A673 (cell line): ENCODE measurements around the gene GALNT9. TPM values are rescaled to one million over a fixed set of nuclear protein-coding genes. Genes with fewer than 3 reads are reported as not detected.

Experiments
- BruUV-seq: library from RNA; stranded (reverse); fragments of 400-500 nt; replicated peaks from 2 replicates; lab custom pipeline; 2021; lab: Mats Ljungman, UMichigan
- CTCF ChIA-PET: fragments of 300-600 bp; sonication (Branson Sonifier 250); formaldehyde crosslinking; loops from one replicate; lab custom pipeline; 2022; ENCODE audit warnings: antibody characterized with exemption; lab: Charles Lee
- POLR2A ChIA-PET: fragments of 300-600 bp; sonication (Branson Sonifier 250); formaldehyde crosslinking; loops from one replicate; lab custom pipeline; 2022; ENCODE audit warnings: antibody characterized with exemption; ENCODE audit not compliant: low non-redundant PET; lab: Charles Lee
- DNase-seq: peaks from one replicate; pipeline ENCODE4 v3.0.0-alpha.2; 2015; ENCODE audit warnings: low spot score
- H3K27ac ChIP-seq: fragments of 200-600 bp; sonication (generic); 2 replicates; pipeline ENCODE4 v1.5.1; 2016; ENCODE audit warnings: mixed run types, low read depth, mild to moderate bottlenecking, mixed read lengths, antibody characterized with exemption, low read length; ENCODE audit not compliant: poor library complexity, severe bottlenecking
- H3K27me3 ChIP-seq: fragments of 200-600 bp; sonication (generic); replicated peaks from 2 replicates; pipeline ENCODE4 v1.6.1; 2017; ENCODE audit warnings: mixed run types, low read depth, mild to moderate bottlenecking, mixed read lengths, antibody characterized with exemption, low read length; ENCODE audit not compliant: insufficient read depth, poor library complexity
- H3K36me3 ChIP-seq: fragments of 200-600 bp; sonication (generic); 2 replicates; pipeline ENCODE4 v1.6.1; 2016; ENCODE audit warnings: mixed run types, mild to moderate bottlenecking, mixed read lengths, antibody characterized with exemption, low read length; ENCODE audit not compliant: insufficient read depth, poor library complexity, severe bottlenecking
- H3K4me1 ChIP-seq: fragments of 200-600 bp; sonication (generic); 2 replicates; pipeline ENCODE4 v1.6.1; 2017; ENCODE audit warnings: mixed run types, mild to moderate bottlenecking, mixed read lengths, antibody characterized with exemption, low read length; ENCODE audit not compliant: insufficient read depth, poor library complexity, severe bottlenecking
- H3K4me3 ChIP-seq: fragments of 200-600 bp; sonication (generic); 2 replicates; pipeline ENCODE4 v1.5.1; 2016; ENCODE audit warnings: low read depth, mixed run types, mild to moderate bottlenecking, mixed read lengths, low read length; ENCODE audit not compliant: poor library complexity, severe bottlenecking
- H3K9me3 ChIP-seq: fragments of 200-600 bp; sonication (generic); 2 replicates; pipeline ENCODE4 v1.6.1; 2016; ENCODE audit warnings: mixed run types, low read depth, mild to moderate bottlenecking, mixed read lengths, antibody characterized with exemption, low read length; ENCODE audit not compliant: poor library complexity, severe bottlenecking
- CTCF ChIP-seq: fragments of 300-800, 200-600 bp; sonication (generic); conservative IDR thresholded peaks from 2 replicates; pipeline ENCODE4 v1.5.1; 2017; ENCODE audit warnings: low read depth, mild to moderate bottlenecking, antibody characterized with exemption, low read length, moderate library complexity, mixed read lengths
- EZH2 ChIP-seq: fragments of 200-600 bp; sonication (generic); IDR thresholded peaks from 2 replicates; pipeline ENCODE4 v1.6.1; 2017; ENCODE audit warnings: borderline replicate concordance, low read depth, mild to moderate bottlenecking, mixed read lengths, antibody characterized with exemption, low read length; ENCODE audit not compliant: poor library complexity, severe bottlenecking
- intact Hi-C: fragments of 100-400 bp; cut with micrococcal nuclease; formaldehyde crosslinking; loops from one replicate; pipeline ENCODE4 v1.10.0; 2022; ENCODE audit not compliant: unreplicated experiment
- total RNA-seq: library from RNA; stranded (reverse); gene quantifications from 2 replicates; pipeline ENCODE4 v1.2.3, GENCODE V29; 2021

The GALNT9 gene
- total RNA-seq, 1 experiment from 2014 or later = 7.4 TPM

DNA sequence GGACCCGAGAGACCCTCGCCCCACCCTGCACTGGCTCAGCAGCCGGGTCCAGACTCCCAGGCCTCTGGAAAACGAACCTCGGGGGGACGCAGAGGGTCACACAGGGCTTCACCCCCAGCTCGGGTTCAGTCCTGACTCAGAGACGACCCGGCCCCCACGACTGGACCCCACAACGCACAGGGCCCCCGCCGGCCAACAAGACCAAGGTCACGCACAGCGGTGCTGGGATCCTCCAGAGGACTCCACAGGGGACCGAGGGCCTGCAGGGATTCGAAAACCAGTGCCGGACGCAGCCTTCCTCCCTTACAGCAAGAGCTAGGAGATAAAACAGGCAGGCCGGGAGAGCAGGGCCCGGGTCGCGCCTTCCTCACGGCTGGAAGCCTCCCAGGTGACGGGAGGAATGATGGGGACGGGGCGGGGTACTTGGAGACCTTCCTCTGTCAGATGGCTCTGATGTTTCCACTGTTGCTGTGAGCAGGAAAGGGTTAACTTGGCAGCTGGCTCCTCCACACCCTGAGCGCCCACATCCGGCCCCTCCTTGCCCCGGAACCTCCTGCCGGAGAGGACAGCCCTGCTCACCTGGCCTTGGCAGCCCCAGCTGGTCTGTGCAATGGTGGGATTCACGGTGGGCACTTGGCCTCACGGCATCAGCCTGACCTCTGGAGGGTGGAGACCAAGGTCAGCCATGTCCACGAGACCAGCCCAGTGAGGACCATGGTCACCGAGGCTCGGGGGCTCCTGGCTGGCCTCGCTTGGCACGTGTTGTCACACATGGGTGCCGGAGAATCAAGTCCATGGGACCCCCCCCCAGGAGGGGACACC lies 46.2 kb downstream of the GALNT9 start:
- intact Hi-C loops = no loop called here
- Histone ChIP-seq H3K4me1 (no peaks in the 10 kb centered on the region), H3K4me3 (no peak overlapping the region), H3K27ac (no peak overlapping the region), H3K9me3 (no peaks in the 10 kb centered on the region), H3K27me3 (no peaks in the 10 kb centered on the region), H3K36me3 (no peaks in the 10 kb centered on the region)
- no peak for DNase-seq
- BruUV-seq = no TSS peak
- ChIA-PET POLR2A (no interaction called here), CTCF (no interaction called here)
- TF ChIP-seq EZH2 (no peak), CTCF (no peak)

- intact Hi-C loops = no loop called here
- POLR2A ChIA-PET = no interaction called here
- no peaks in the 10 kb centered on the region for H3K27me3 ChIP-seq
- TF ChIP-seq CTCF = no peak
- TF ChIP-seq EZH2 = no peak
- no TSS peak for BruUV-seq
- CTCF ChIA-PET = no interaction called here
- H3K4me1 ChIP-seq = no peaks in the 10 kb centered on the region
- H3K9me3 ChIP-seq = no peaks in the 10 kb centered on the region
- H3K36me3 ChIP-seq = no peaks in the 10 kb centered on the region
- no peak overlapping the region for H3K4me3 ChIP-seq
- H3K27ac ChIP-seq = no peak overlapping the region
- DNase-seq = no peak
Observed at GRCh38 chr12:132282031-132282949, 47.1 kb downstream of the GALNT9 start.

DNA sequence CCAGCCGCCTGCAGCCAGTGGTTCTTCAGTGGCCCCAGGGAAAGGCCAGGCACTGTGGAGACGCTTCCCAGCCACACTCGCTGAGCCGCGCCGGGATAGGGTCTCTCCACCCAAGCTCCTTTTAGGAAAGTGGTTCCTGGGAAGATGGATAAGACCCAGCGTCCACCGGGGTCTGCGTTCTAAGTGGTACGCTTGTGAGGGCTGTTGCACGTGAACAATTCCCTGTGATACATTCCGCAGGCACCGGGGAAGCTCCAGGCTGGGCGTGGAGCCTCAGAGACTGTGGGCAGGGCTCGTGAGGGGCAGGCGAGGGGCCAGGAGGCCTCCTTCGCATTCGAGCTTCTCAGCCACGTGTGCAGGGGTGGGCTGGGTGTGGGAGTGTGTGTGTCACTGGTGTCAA lies 48.4 kb downstream of the GALNT9 start:
- Histone ChIP-seq H3K4me1 (no peaks in the 10 kb centered on the region), H3K27me3 (no peaks in the 10 kb centered on the region), H3K36me3 (no peaks in the 10 kb centered on the region), H3K9me3 (no peaks in the 10 kb centered on the region), H3K27ac (no peak overlapping the region), H3K4me3 (no peak overlapping the region)
- CTCF ChIA-PET = no interaction called here
- POLR2A ChIA-PET = no interaction called here
- TF ChIP-seq CTCF = no peak
- TF ChIP-seq EZH2 = no peak
- no peak for DNase-seq
- BruUV-seq = no TSS peak
- intact Hi-C loops = no loop called here
